M059J (cell line): Measurements from ENCODE around the gene LIF. TPM values are rescaled to one million over a fixed set of nuclear protein-coding genes. Genes with fewer than 3 reads are reported as not detected.
"Not testable (repeated sequence)": the region's sequence is repeated elsewhere in the genome, so short reads cannot be mapped to it uniquely, and the experiment has no call there.

ENCODE experiments used
- DNase-seq: peaks from one replicate; pipeline ENCODE4 v3.0.0-alpha.2; 2012; ENCODE audit warnings: low read depth
- total RNA-seq: library from RNA; depleted of rRNA; stranded (reverse); fragments of >200 nt; shearing (Covaris generic); gene quantifications from 2 replicates; pipeline ENCODE4 v1.2.3, GENCODE V29; 2014

The LIF gene
- total RNA-seq, 1 experiment from 2014 or later: 7.5 TPM

GRCh38 chr22:30210235-30210909, 36.2 kb downstream of the LIF start:
- peak; percentile 96 for DNase-seq

- no peak for DNase-seq
These were observed 36.9 kb downstream of the LIF start for GRCh38 chr22:30209642-30210041.

GRCh38 chr22:30208631-30209603, 37.6 kb downstream of the LIF start:
- peak; percentile 84 for DNase-seq

GRCh38 chr22:30206944-30207343, 39.6 kb downstream of the LIF start:
- peak; percentile 96 for DNase-seq

- DNase-seq: peak; percentile 95
These were observed 41.1 kb downstream of the LIF start for GRCh38 chr22:30205281-30206115.

GRCh38 chr22:30204742-30205111, 41.8 kb downstream of the LIF start:
- peak; percentile 77 for DNase-seq

- no peak for DNase-seq
These were observed 42.4 kb downstream of the LIF start for GRCh38 chr22:30204015-30204741.

- DNase-seq: no peak
These were observed 44.0 kb downstream of the LIF start for GRCh38 chr22:30202531-30203006.

GRCh38 chr22:30201945-30202344, 44.6 kb downstream of the LIF start:
- peak; percentile 64 for DNase-seq

- DNase-seq: not testable (repeated sequence)
These were observed 45.7 kb downstream of the LIF start for GRCh38 chr22:30200905-30201304.

GRCh38 chr22:30198921-30199320, 47.6 kb downstream of the LIF start:
- DNase-seq: no peak

- no peak for DNase-seq
These were observed 48.3 kb downstream of the LIF start for GRCh38 chr22:30198152-30198825.

- DNase-seq: no peak
These were observed 49.2 kb downstream of the LIF start for GRCh38 chr22:30197389-30197788.

GRCh38 chr22:30196880-30197336, 49.7 kb downstream of the LIF start:
- DNase-seq: no peak

GRCh38 chr22:30196141-30196879, 50.2 kb downstream of the LIF start:
- DNase-seq: peak; percentile 100

GRCh38 chr22:30195245-30196140, 51.1 kb downstream of the LIF start:
- DNase-seq: peak; percentile 59

GRCh38 chr22:30193031-30193775, 53.4 kb downstream of the LIF start:
- DNase-seq: no peak

- DNase-seq: peak; percentile 20
These were observed 54.1 kb downstream of the LIF start for GRCh38 chr22:30192427-30192826.
